Transverse colon (tissue), 4 donors: ENCODE data around the gene SNAPC1. TPM values are rescaled to one million over a fixed set of nuclear protein-coding genes. Genes with fewer than 3 reads are reported as not detected.
"Not testable (repeated sequence)": the region's sequence is repeated elsewhere in the genome, so short reads cannot be mapped to it uniquely, and the experiment has no call there.

Experiments used
- DNase-seq: peaks from one replicate; pipeline ENCODE4 v3.0.0-alpha.2; 2019
- H3K27ac ChIP-seq, 4 donors: fragments of 200-600 bp; sonication (generic); 2 replicates each; pipeline ENCODE4 v1.5.1; 2016 to 2018; ENCODE audit warnings: inconsistent platforms in 4 of 4
- H3K27me3 ChIP-seq: fragments of 200-600 bp; sonication (generic); 2 replicates; pipeline ENCODE4 v1.5.1; 2017; ENCODE audit warnings: inconsistent platforms
- H3K36me3 ChIP-seq, 4 donors: fragments of 200-600 bp; sonication (generic); 2 replicates each; pipeline ENCODE4 v1.5.1; 2017 to 2019; ENCODE audit warnings: inconsistent platforms in 4 of 4
- H3K4me1 ChIP-seq, 4 donors: fragments of 200-600 bp; sonication (generic); 2 replicates each; pipeline ENCODE4 v1.5.1; 2017 to 2020; ENCODE audit warnings: inconsistent platforms in 4 of 4
- H3K4me3 ChIP-seq, 4 donors: fragments of 200-600 bp; sonication (generic); 1 replicate in 1 of 4; 2 replicates in 3 of 4; pipeline versions ENCODE4 v1.5.1 to v1.6.1; 2017 to 2019; ENCODE audit warnings: inconsistent platforms in 4 of 4
- H3K9me3 ChIP-seq, 2 donors: fragments of 200-600 bp; sonication (generic); 2 replicates each; pipeline ENCODE4 v1.5.1; 2017 to 2019; ENCODE audit warnings: inconsistent platforms in 2 of 2
- CTCF ChIP-seq, 5 experiments: fragments of 200-600 bp in 3 of 5; fragments of 450-650 bp in 2 of 5; sonication (generic) in 3 of 5; IDR thresholded peaks; 1 replicate in 2 of 5; 2 replicates in 3 of 5; pipeline ENCODE4 v1.5.1; 2016 to 2017; ENCODE audit warnings: antibody characterized with exemption in 5 of 5, inconsistent platforms in 3 of 5, mild to moderate bottlenecking in 2 of 5, moderate library complexity in 1 of 5
- EP300 ChIP-seq: sonication (generic); formaldehyde crosslinking; IDR thresholded peaks from one replicate; pipeline ENCODE4 v1.6.1; 2017; ENCODE audit warnings: antibody characterized with exemption, low read depth
- POLR2A ChIP-seq: fragments of 450-650 bp; IDR thresholded peaks from one replicate; pipeline ENCODE4 v1.6.1; 2016; ENCODE audit warnings: antibody characterized with exemption, mild to moderate bottlenecking, moderate library complexity
- POLR2AphosphoS5 ChIP-seq, 3 donors: sonication (generic); formaldehyde crosslinking; IDR thresholded peaks; one replicate each; pipeline ENCODE4 v1.6.1; 2016; ENCODE audit warnings: antibody characterized with exemption in 3 of 3
- WGBS, 2 donors: methylation state at CpG; one replicate each; pipeline ENCODE4 v1.1.5; 2018; ENCODE audit warnings: low coverage in 1 of 2; 5-methylcytosine and 5-hydroxymethylcytosine counted together
- in situ Hi-C, 4 donors: fragments of 200-750 bp; cut with MboI; loops; one replicate each; pipeline versions ENCODE4 v1.15.0 to v1.15.1; 2017; ENCODE audit warnings: low sequenced_read_pairs in 3 of 4, low pct_ligation_motif_present in 1 of 4, low pct_unique_long_range_greater_than_20kb in 1 of 4
- intact Hi-C: fragments of 100-400 bp; cut with DNase I; formaldehyde crosslinking; loops from one replicate; pipeline ENCODE4 v1.15.1; 2023; ENCODE audit warnings: low total_unique reads
- total RNA-seq, 4 donors: library from RNA; depleted of rRNA; stranded (reverse); fragments of >200 nt; gene quantifications; one replicate each; pipeline ENCODE4 v1.1.0, GENCODE V29; 2016

SNAPC1 gene
- total RNA-seq, 4 donors from 2014 or later, result 0.20 to 5.1 (median 3.8) TPM; not detected in 1

GRCh38 chr14:61737915-61738314 lies 24.3 kb upstream of the SNAPC1 start:
- in situ Hi-C loops (loop anchor here (25.0 kb wide), 2 partner anchors 276 to 451 kb away; partner anchors contain the start of gene TMEM30B (in 2 of the 4)), intact Hi-C loops (no loop called here)
- 80 to 90% methylated on average over 4 to 5 of the region's 5 CpGs for WGBS, 2 donors
- Histone ChIP-seq H3K27me3 (no peaks in the 10 kb centered on the region), H3K36me3 (peaks cover 0 to 79% (median 38%) of the 10 kb centered on the region in 4 donors), H3K4me1 (no peaks in the 10 kb centered on the region), H3K9me3 (no peaks in the 10 kb centered on the region), H3K4me3 (no peak overlapping the region), H3K27ac (no peak overlapping the region)
- no peak for TF ChIP-seq POLR2A
- no peak for DNase-seq

- TF ChIP-seq EP300, result no peak
- no peak for TF ChIP-seq POLR2A
- no peak for TF ChIP-seq CTCF (IDR thresholded peaks at IDR 0.05)
- TF ChIP-seq POLR2AphosphoS5 (IDR thresholded peaks at IDR 0.05), result no peak
- peaks cover 0 to 69% (median 32%) of the 10 kb centered on the region in 4 donors for H3K36me3 ChIP-seq
- H3K4me3 ChIP-seq, result no peak overlapping the region
- no peak for DNase-seq
- H3K27ac ChIP-seq, result no peak overlapping the region
- in situ Hi-C loops (loop anchor here (25.0 kb wide), 2 partner anchors 277 to 452 kb away; partner anchors contain the start of gene TMEM30B (in 2 of the 4)), intact Hi-C loops (no loop called here)
- no peaks in the 10 kb centered on the region for H3K9me3 ChIP-seq
- no peaks in the 10 kb centered on the region for H3K27me3 ChIP-seq
- no peaks in the 10 kb centered on the region for H3K4me1 ChIP-seq
Observed at GRCh38 chr14:61739133-61739532, 23.1 kb upstream of the SNAPC1 start.

GRCh38 chr14:61742371-61742770 lies 19.8 kb upstream of the SNAPC1 start:
- no peak for DNase-seq
- intact Hi-C loops, result no loop called here
- Histone ChIP-seq H3K36me3 (peaks cover 0 to 69% (median 26%) of the 10 kb centered on the region in 4 donors), H3K27me3 (no peaks in the 10 kb centered on the region), H3K4me3 (no peak overlapping the region), H3K27ac (no peak overlapping the region), H3K9me3 (no peaks in the 10 kb centered on the region), H3K4me1 (no peaks in the 10 kb centered on the region)
- TF ChIP-seq POLR2A (no peak), EP300 (no peak), POLR2AphosphoS5 (IDR thresholded peaks at IDR 0.05) (no peak), CTCF (IDR thresholded peaks at IDR 0.05) (no peak)
- WGBS, 2 donors, result 76 to 93% methylated on average over 5 to 6 of the region's 6 CpGs
- in situ Hi-C loops, result loop anchor here (25.0 kb wide), 2 partner anchors 280 to 455 kb away; partner anchors contain the start of gene TMEM30B (in 2 of the 4)

- Histone ChIP-seq H3K9me3 (no peaks in the 10 kb centered on the region), H3K27ac (no peak overlapping the region), H3K27me3 (no peaks in the 10 kb centered on the region), H3K4me1 (peaks cover 0 to 14% (median 4%) of the 10 kb centered on the region in 4 donors), H3K4me3 (no peak overlapping the region), H3K36me3 (peaks cover 0 to 56% (median 18%) of the 10 kb centered on the region in 4 donors)
- WGBS, 2 donors, result 94 to 100% methylated on average over 4 to 5 of the region's 5 CpGs
- TF ChIP-seq CTCF (IDR thresholded peaks at IDR 0.05), result no peak
- no peak for TF ChIP-seq EP300
- TF ChIP-seq POLR2AphosphoS5 (IDR thresholded peaks at IDR 0.05), result no peak
- no peak for DNase-seq
- intact Hi-C loops, result no loop called here
- in situ Hi-C loops, result loop anchor here (25.0 kb wide), 2 partner anchors 282 to 457 kb away; partner anchors contain the start of gene TMEM30B (in 2 of the 4)
Observed at GRCh38 chr14:61744238-61744637, 18.0 kb upstream of the SNAPC1 start.

- 91 to 98% methylated on average over 3 of the region's 3 CpGs for WGBS, 2 donors
- H3K36me3 ChIP-seq, result peaks cover 0 to 41% (median 10%) of the 10 kb centered on the region in 4 donors
- in situ Hi-C loops, result loop anchor here (25.0 kb wide), 2 partner anchors 284 to 459 kb away; partner anchors contain the start of gene TMEM30B (in 2 of the 4)
Observed at GRCh38 chr14:61746346-61746745, 15.9 kb upstream of the SNAPC1 start.

More at GRCh38 chr14:61746346-61746745, 15.9 kb upstream of the SNAPC1 start:
- peaks cover 6 to 29% (median 20%) of the 10 kb centered on the region in 4 donors for H3K4me1 ChIP-seq
- intact Hi-C loops, H3K4me3 ChIP-seq, DNase-seq, H3K27ac ChIP-seq, H3K27me3 ChIP-seq, H3K9me3 ChIP-seq: not testable (repeated sequence)
